ENCODE measurements around the gene DOK7.

- TF ChIP-seq CTCF (conservative IDR thresholded peaks at IDR 0.05; ENCODE audit: low read depth, low read length) (no peak), EZH2 (IDR thresholded peaks at IDR 0.05; ENCODE audit: borderline replicate concordance, low read depth, low read length, poor library complexity, severe bottlenecking) (no peak)
Measured at GRCh38 chr4:3518941-3519340, 55.8 kb downstream of the DOK7 start.

Data from A673 (cell line).